K562 (cell line): ENCODE measurements around the gene TPBGL. TPM values are rescaled to one million over a fixed set of nuclear protein-coding genes. Genes with fewer than 3 reads are reported as not detected.
A peak's percentile ranks its signal among the peaks of the same experiment; 100 is the strongest.

Experiments used
- ATAC-seq: fragments of 200-7000 bp; cut with Tn5 transposase; 3 replicates; pipeline ENCODE4 v1.9.1; 2020; ENCODE audit warnings: moderate library complexity
- BruUV-seq: library from RNA; stranded (reverse); fragments of 400-500 nt; replicated peaks from 2 replicates; lab custom pipeline; 2021; lab: Mats Ljungman, UMichigan
- CTCF ChIA-PET: fragments of 300-600 bp; formaldehyde crosslinking; extraction: SDS; loops from one replicate; lab custom pipeline; 2021; ENCODE audit warnings: low intra/inter-chr PET ratio; lab: Yijun Ruan, JAX
- POLR2A ChIA-PET: fragments of 300-600, 350-650 bp; sonication (Branson Sonifier 250); formaldehyde crosslinking; extraction: SDS; loops from one replicate; lab custom pipeline; 2021; ENCODE audit warnings: antibody characterized with exemption, inconsistent platforms; lab: Yijun Ruan, JAX
- DNase-seq, 4 experiments: peaks; one replicate each; pipeline versions ENCODE4 v3.0.0 to v3.0.0-alpha.2; 2011 to 2018; ENCODE audit warnings: low spot score in 3 of 4, mixed read lengths in 3 of 4; ENCODE audit errors: extremely low read depth in 1 of 4
- FAIRE-seq: peaks from 2 replicates; lab custom pipeline; 2011; peaks lifted over from hg19 to GRCh38; lab: Jason Lieb, UNC
- H2AFZ ChIP-seq: 2 replicates; pipeline ENCODE4 v1.6.0; 2011; ENCODE audit warnings: low read depth, low read length, control low read depth, inconsistent platforms
- H3K27ac ChIP-seq: fragments of 200-600 bp; 3 replicates; pipeline ENCODE4 v1.8.0; 2011; ENCODE audit warnings: low read depth, mild to moderate bottlenecking, control low read depth, inconsistent platforms, low read length, moderate library complexity, mixed read lengths; ENCODE audit errors: extremely low read depth
- H3K27me3 ChIP-seq, 2 experiments: fragments of 300-600 bp in 1 of 2; 2 replicates in 1 of 2; 3 replicates in 1 of 2; pipeline versions ENCODE4 v1.6.0 to v1.8.0; 2011; ENCODE audit warnings: inconsistent platforms in 2 of 2, low read length in 2 of 2, mild to moderate bottlenecking in 1 of 2, mixed read lengths in 1 of 2, moderate library complexity in 1 of 2; ENCODE audit not compliant: control insufficient read depth in 2 of 2, insufficient read depth in 2 of 2
- H3K36me3 ChIP-seq: fragments of 300-600 bp; 3 replicates; pipeline ENCODE4 v1.8.0; 2011; ENCODE audit warnings: mild to moderate bottlenecking, low read length, inconsistent platforms; ENCODE audit not compliant: control insufficient read depth, insufficient read depth
- H3K4me1 ChIP-seq, 2 experiments: fragments of 200-600 bp in 1 of 2; replicated peaks in 1 of 2; 2 replicates in 1 of 2; 3 replicates in 1 of 2; pipeline versions ENCODE4 v1.5.1 to v1.8.0; 2011; ENCODE audit warnings: inconsistent platforms in 2 of 2, low read length in 2 of 2, mild to moderate bottlenecking in 1 of 2, mixed read lengths in 1 of 2, moderate library complexity in 1 of 2; ENCODE audit not compliant: control insufficient read depth in 2 of 2, insufficient read depth in 2 of 2
- H3K4me2 ChIP-seq: 2 replicates; pipeline ENCODE4 v1.6.1; 2011; ENCODE audit warnings: low read length, control low read depth, inconsistent platforms, mixed read lengths; ENCODE audit not compliant: insufficient read depth
- H3K4me3 ChIP-seq: fragments of 200-600 bp; sonication (generic), shearing (Covaris generic); 2 replicates; pipeline ENCODE4 v1.5.1; 2016; ENCODE audit warnings: control low read depth, inconsistent platforms
- H3K79me2 ChIP-seq: fragments of 200-600 bp; 3 replicates; pipeline ENCODE4 v1.8.0; 2011; ENCODE audit warnings: low read length, inconsistent platforms; ENCODE audit not compliant: control insufficient read depth, insufficient read depth
- H3K9ac ChIP-seq, 2 experiments: 2 replicates each; pipeline versions ENCODE4 v1.6.0 to v1.6.1; 2011; ENCODE audit warnings: low read depth in 2 of 2, low read length in 2 of 2, control low read depth in 1 of 2, inconsistent platforms in 1 of 2, mild to moderate bottlenecking in 1 of 2, mixed read lengths in 1 of 2; ENCODE audit not compliant: insufficient read depth in 1 of 2
- H3K9me1 ChIP-seq: one replicate; pipeline ENCODE4 v1.6.0; 2011; ENCODE audit warnings: inconsistent platforms, mild to moderate bottlenecking, low read length, moderate library complexity; ENCODE audit not compliant: control insufficient read depth, insufficient read depth
- H3K9me3 ChIP-seq: replicated peaks from 2 replicates; pipeline ENCODE4 v1.5.1; 2011; ENCODE audit warnings: low read depth, low read length, inconsistent platforms; ENCODE audit not compliant: control insufficient read depth, insufficient read depth
- H4K20me1 ChIP-seq: replicated peaks from 2 replicates; pipeline ENCODE4 v1.6.1; 2011; ENCODE audit warnings: low read length, inconsistent platforms, mixed read lengths; ENCODE audit not compliant: control insufficient read depth, insufficient read depth
- NFIC ChIP-seq: fragments of 450-650 bp; IDR thresholded peaks from 2 replicates; pipeline ENCODE4 v1.6.1; 2017; ENCODE audit warnings: mild to moderate bottlenecking, inconsistent platforms
- RNF219 ChIP-seq: fragments of 250-450 bp; sonication (Bioruptor Pico); IDR thresholded peaks from 2 replicates; pipeline ENCODE4 v1.5.0; 2022; ENCODE audit warnings: mild to moderate bottlenecking
- SAFB2 ChIP-seq: fragments of 200-400 bp; formaldehyde crosslinking; IDR thresholded peaks from 2 replicates; pipeline ENCODE4 v1.6.1; 2018; ENCODE audit warnings: borderline replicate concordance, low read length, low read depth, moderate library complexity; ENCODE audit not compliant: severe bottlenecking
- TGIF2 ChIP-seq: sonication (generic); formaldehyde crosslinking; IDR thresholded peaks from 2 replicates; pipeline ENCODE4 v1.8.1; 2022; ENCODE audit warnings: mild to moderate bottlenecking, missing genetic modification reagents, moderate library complexity
- WGBS: fragments of 100-300 bp; shearing (Covaris generic); methylation state at CpG from one replicate; pipeline ENCODE4 v1.1.6; 2016; ENCODE audit warnings: low coverage, mixed read lengths; ENCODE audit not compliant: insufficient coverage; ENCODE audit errors: missing lambda C conversion rate; 5-methylcytosine and 5-hydroxymethylcytosine counted together
- in situ Hi-C: fragments of 300-500 bp; cut with MboI; formaldehyde crosslinking; loops from 4 replicates; pipeline ENCODE4 v1.15.0; 2018; ENCODE audit warnings: inconsistent platforms, mixed read lengths
- intact Hi-C: fragments of 100-400 bp; cut with micrococcal nuclease; formaldehyde crosslinking; loops from 2 replicates; pipeline ENCODE4 v1.14.2; 2022
- polyA plus RNA-seq, 8 experiments: library from polyadenylated mRNA; depleted of rRNA in 4 of 8; stranded (reverse) in 5 of 8; unstranded in 3 of 8; fragments of >200 nt; fragmentation: Nextera tagmentation in 2 of 8; fragmentation: Illumina TruSeq in 1 of 8; extraction: Ambion mirVana in 2 of 8; extraction: Trizol in 1 of 8; gene quantifications; 2 replicates each; pipeline versions ENCODE4 v1.2.1 to v1.2.3, GENCODE V29; 2011 to 2014; ENCODE audit warnings: inconsistent platforms in 1 of 8, missing spikeins in 1 of 8
- total RNA-seq, 7 experiments: library from RNA; depleted of rRNA in 6 of 7; stranded (reverse); fragments of >200 nt in 6 of 7; fragmentation: Illumina TruSeq in 2 of 7; extraction: Trizol in 2 of 7; gene quantifications; 2 replicates each; pipeline versions ENCODE4 v1.2.1 to v1.2.3, GENCODE V29; 2011 to 2021; ENCODE audit warnings: low replicate concordance in 1 of 7

The TPBGL gene
- total and polyA plus RNA-seq, 9 of the 15 experiments (the other 6 are each of a cell fraction or from before 2014, with no cell fraction given): 0.04 to 0.11 (median 0.06) TPM; not detected in 6

GRCh38 chr11:75225794-75226193 is 14.8 kb upstream of the TPBGL start (continued):
- no peak for TF ChIP-seq TGIF2 (CRISPR knock-in tag)
- TF ChIP-seq, all 486 proteins: peak for 0

- peaks cover 11 to 42% of the 10 kb centered on the region in 2 experiments for H3K27me3 ChIP-seq
- FAIRE-seq (no peak), ATAC-seq (no peak), DNase-seq (no peak)
- H3K79me2 ChIP-seq: no peaks in the 10 kb centered on the region
- in situ Hi-C loops: no loop called here
- no peak overlapping the region for H3K27ac ChIP-seq
- POLR2A ChIA-PET: interaction anchor here (0.6 to 0.9 kb wide), 2 partner anchors 12 to 174 kb away, joined by 3 read pairs; no protein-coding TSS in a partner anchor
- CTCF ChIA-PET: no interaction called here
- H3K4me2 ChIP-seq: no peak overlapping the region
- WGBS: 0% methylated on average over 2 of the region's 2 CpGs
- no peak overlapping the region for H2AFZ ChIP-seq
- no peaks in the 10 kb centered on the region for H3K9me3 ChIP-seq
- H3K4me3 ChIP-seq: no peak overlapping the region
- H3K36me3 ChIP-seq: no peaks in the 10 kb centered on the region
- intact Hi-C loops: no loop called here
- no peak overlapping the region for H3K9ac ChIP-seq
- no TSS peak for BruUV-seq
- H3K4me1 ChIP-seq: no peaks in the 10 kb centered on the region
- peaks cover 5% of the 10 kb centered on the region; the same call in 1 of the 2 replicates for H4K20me1 ChIP-seq
- no peaks in the 10 kb centered on the region for H3K9me1 ChIP-seq
- no peak for TF ChIP-seq RNF219 (CRISPR knock-in tag)
- no peak for TF ChIP-seq SAFB2
- peak; percentile 64; the same call in 1 of the 2 replicates for TF ChIP-seq NFIC
These were observed 11.1 kb upstream of the TPBGL start for GRCh38 chr11:75229466-75229865.
